HG03442 (cell line): Measurements from ENCODE around the gene HERC2.
"Not testable (repeated sequence)": the region's sequence is repeated elsewhere in the genome, so short reads cannot be mapped to it uniquely, and the experiment has no call there.

Source experiments
- ATAC-seq: cut with Tn5 transposase; IDR thresholded peaks from one replicate; pipeline ENCODE4 v1.9.1; 2021; ENCODE audit warnings: mild to moderate bottlenecking, moderate library complexity; ENCODE audit not compliant: unreplicated experiment

The HERC2 gene

GRCh38 chr15:28227303-28227702, 94.7 kb downstream of the HERC2 start:
- not testable (repeated sequence) for ATAC-seq

- ATAC-seq = not testable (repeated sequence)
Observed at GRCh38 chr15:28222612-28223011, 99.4 kb downstream of the HERC2 start.

- not testable (repeated sequence) for ATAC-seq
Observed at GRCh38 chr15:28221696-28222095, 100.3 kb downstream of the HERC2 start.

GRCh38 chr15:28219116-28219515, 102.9 kb downstream of the HERC2 start:
- ATAC-seq = no peak

- not testable (repeated sequence) for ATAC-seq
Observed at GRCh38 chr15:28216946-28217546, 104.9 kb downstream of the HERC2 start.

GRCh38 chr15:28215521-28215920, 106.5 kb downstream of the HERC2 start:
- ATAC-seq = not testable (repeated sequence)

GRCh38 chr15:28214006-28214790, 107.8 kb downstream of the HERC2 start:
- ATAC-seq = not testable (repeated sequence)

GRCh38 chr15:28213393-28213792, 108.6 kb downstream of the HERC2 start:
- ATAC-seq = not testable (repeated sequence)

GRCh38 chr15:28208583-28208982, 113.4 kb downstream of the HERC2 start:
- no peak for ATAC-seq

GRCh38 chr15:28205640-28206039, 116.3 kb downstream of the HERC2 start:
- ATAC-seq = not testable (repeated sequence)

GRCh38 chr15:28203055-28203828, 118.7 kb downstream of the HERC2 start:
- not testable (repeated sequence) for ATAC-seq

GRCh38 chr15:28202124-28202523, 119.9 kb downstream of the HERC2 start:
- ATAC-seq = not testable (repeated sequence)

GRCh38 chr15:28198215-28198614, 123.8 kb downstream of the HERC2 start:
- not testable (repeated sequence) for ATAC-seq

GRCh38 chr15:28197694-28198093, 124.3 kb downstream of the HERC2 start:
- ATAC-seq = not testable (repeated sequence)

- not testable (repeated sequence) for ATAC-seq
Observed at GRCh38 chr15:28196581-28196980, 125.4 kb downstream of the HERC2 start.

- no peak for ATAC-seq
Observed at GRCh38 chr15:28192772-28193171, 129.2 kb downstream of the HERC2 start.

GRCh38 chr15:28191832-28192231, 130.1 kb downstream of the HERC2 start:
- ATAC-seq = no peak

- no peak for ATAC-seq
Observed at GRCh38 chr15:28190391-28191174, 131.4 kb downstream of the HERC2 start.

- ATAC-seq = no peak
Observed at GRCh38 chr15:28185148-28185895, 136.7 kb downstream of the HERC2 start.

- ATAC-seq = no peak
Observed at GRCh38 chr15:28184166-28184565, 137.8 kb downstream of the HERC2 start.
